Peyer's patch (tissue), 4 donors: ENCODE measurements around the gene RPL7A.

ENCODE experiments used
- CTCF ChIP-seq, 6 experiments: fragments of 450-650 bp in 4 of 6; fragments of 200-600 bp in 2 of 6; sonication (generic) in 1 of 6; IDR thresholded peaks; one replicate each; pipeline ENCODE4 v1.5.1; 2017 to 2019; ENCODE audit warnings: antibody characterized with exemption in 6 of 6, mild to moderate bottlenecking in 3 of 6, moderate library complexity in 1 of 6
- POLR2A ChIP-seq, 2 donors: fragments of 450-650 bp; IDR thresholded peaks; one replicate each; pipeline ENCODE4 v1.5.1; 2017; ENCODE audit warnings: antibody characterized with exemption in 2 of 2, mild to moderate bottlenecking in 2 of 2, moderate library complexity in 2 of 2

GRCh38 chr9:133321411-133321935 lies 26.5 kb upstream of the RPL7A start:
- TF ChIP-seq CTCF (IDR thresholded peaks at IDR 0.05) (no peak), POLR2A (IDR thresholded peaks at IDR 0.05) (no peak)
